ENCODE data around the gene CNTN2. TPM values are rescaled to one million over a fixed set of nuclear protein-coding genes. Genes with fewer than 3 reads are reported as not detected.

The CNTN2 gene
- total RNA-seq, 1 donor from 2014 or later, result under 0.01 TPM

GRCh38 chr1:205016075-205016474, 26.9 kb upstream of the CNTN2 start:
- Histone ChIP-seq H3K27me3 (ENCODE audit: control insufficient read depth, insufficient read depth, low read length) (peaks cover 5% of the 10 kb centered on the region), H3K36me3 (ENCODE audit: control insufficient read depth, insufficient read depth, low read length) (no peaks in the 10 kb centered on the region), H3K4me3 (ENCODE audit: low read depth, low read length) (no peak overlapping the region)
- TF ChIP-seq CTCF (IDR thresholded peaks at IDR 0.05; ENCODE audit: insufficient read depth, low read length, severe bottlenecking), result no peak
- no peak for FAIRE-seq
- no peak for DNase-seq (ENCODE audit: low read depth)

GRCh38 chr1:205016584-205016983, 26.4 kb upstream of the CNTN2 start:
- Histone ChIP-seq H3K36me3 (ENCODE audit: control insufficient read depth, insufficient read depth, low read length) (no peaks in the 10 kb centered on the region), H3K27me3 (ENCODE audit: control insufficient read depth, insufficient read depth, low read length) (peaks cover 5% of the 10 kb centered on the region), H3K4me3 (ENCODE audit: low read depth, low read length) (no peak overlapping the region)
- no peak for DNase-seq (ENCODE audit: low read depth)
- FAIRE-seq, result no peak
- TF ChIP-seq CTCF (IDR thresholded peaks at IDR 0.05; ENCODE audit: insufficient read depth, low read length, severe bottlenecking), result no peak

- FAIRE-seq (no peak), DNase-seq (ENCODE audit: low read depth) (no peak)
- no peak overlapping the region for H3K4me3 ChIP-seq (ENCODE audit: low read depth, low read length)
- no peaks in the 10 kb centered on the region for H3K36me3 ChIP-seq (ENCODE audit: control insufficient read depth, insufficient read depth, low read length)
- TF ChIP-seq CTCF (IDR thresholded peaks at IDR 0.05; ENCODE audit: insufficient read depth, low read length, severe bottlenecking), result no peak
- peaks cover 5% of the 10 kb centered on the region for H3K27me3 ChIP-seq (ENCODE audit: control insufficient read depth, insufficient read depth, low read length)
Measured at GRCh38 chr1:205017001-205017400, 26.0 kb upstream of the CNTN2 start.

- TF ChIP-seq CTCF (IDR thresholded peaks at IDR 0.05; ENCODE audit: insufficient read depth, low read length, severe bottlenecking), result no peak
- Histone ChIP-seq H3K27me3 (ENCODE audit: control insufficient read depth, insufficient read depth, low read length) (peaks cover 5% of the 10 kb centered on the region), H3K4me3 (ENCODE audit: low read depth, low read length) (no peak overlapping the region), H3K36me3 (ENCODE audit: control insufficient read depth, insufficient read depth, low read length) (no peaks in the 10 kb centered on the region)
- FAIRE-seq (no peak), DNase-seq (ENCODE audit: low read depth) (no peak)
Measured at GRCh38 chr1:205017766-205018165, 25.2 kb upstream of the CNTN2 start.

- Histone ChIP-seq H3K27me3 (ENCODE audit: control insufficient read depth, insufficient read depth, low read length) (peaks cover 5% of the 10 kb centered on the region), H3K36me3 (ENCODE audit: control insufficient read depth, insufficient read depth, low read length) (no peaks in the 10 kb centered on the region), H3K4me3 (ENCODE audit: low read depth, low read length) (no peak overlapping the region)
- TF ChIP-seq CTCF (IDR thresholded peaks at IDR 0.05; ENCODE audit: insufficient read depth, low read length, severe bottlenecking), result no peak
- DNase-seq (ENCODE audit: low read depth) (no peak), FAIRE-seq (no peak)
Measured at GRCh38 chr1:205018381-205018780, 24.6 kb upstream of the CNTN2 start.

GRCh38 chr1:205020466-205020865, 22.5 kb upstream of the CNTN2 start:
- FAIRE-seq (no peak), DNase-seq (ENCODE audit: low read depth) (no peak)
- no peaks in the 10 kb centered on the region for H3K36me3 ChIP-seq (ENCODE audit: control insufficient read depth, insufficient read depth, low read length)
- H3K27me3 ChIP-seq (ENCODE audit: control insufficient read depth, insufficient read depth, low read length), result peaks cover 3% of the 10 kb centered on the region
- TF ChIP-seq CTCF (IDR thresholded peaks at IDR 0.05; ENCODE audit: insufficient read depth, low read length, severe bottlenecking), result no peak
- H3K4me3 ChIP-seq (ENCODE audit: low read depth, low read length), result no peak overlapping the region
